ENCODE results near the gene IQSEC1. TPM values are rescaled to one million over a fixed set of nuclear protein-coding genes. Genes with fewer than 3 reads are reported as not detected.

IQSEC1 gene
- total RNA-seq, 4 donors from 2014 or later: 33.6 to 72.0 (median 55.9) TPM

DNA sequence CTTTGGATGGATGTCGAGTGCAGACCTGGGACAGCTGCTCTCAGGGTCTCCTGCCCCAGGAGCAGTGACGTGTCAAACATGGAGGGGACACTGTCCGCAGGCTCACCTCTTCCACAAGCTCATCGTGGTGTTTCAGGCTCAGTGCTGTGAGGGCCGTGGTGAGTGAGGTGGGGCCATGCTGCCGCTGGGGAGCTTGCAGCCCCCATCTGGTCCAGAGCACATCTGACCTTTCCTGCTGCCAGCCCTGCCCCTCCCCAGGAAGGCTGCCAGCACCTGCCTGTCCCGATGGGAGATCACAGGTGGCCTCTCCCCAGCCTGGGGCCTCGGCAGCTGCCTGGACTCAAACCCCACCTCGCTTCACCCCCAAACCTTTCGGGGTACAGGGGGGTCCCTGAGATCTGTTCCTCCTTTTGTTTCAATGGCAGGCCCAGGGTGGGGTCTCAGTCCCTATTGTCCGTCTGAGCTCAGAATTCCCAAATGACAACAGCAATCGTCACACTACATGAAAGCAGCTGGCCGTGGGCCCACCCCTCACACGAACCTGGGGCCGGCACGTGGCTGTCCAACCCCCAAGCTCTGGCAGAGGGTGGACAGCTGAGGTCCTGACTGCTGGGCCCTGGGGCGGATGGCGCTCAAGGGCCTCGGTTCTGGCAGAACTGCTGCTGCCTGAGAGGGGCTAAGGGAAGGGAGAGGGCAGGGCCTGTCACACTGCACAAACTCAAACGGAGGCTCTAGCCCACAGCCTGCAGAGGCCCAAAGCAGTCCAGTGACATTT is 166.9 kb downstream of the IQSEC1 start:
- DNase-seq (ENCODE audit: low spot score) (no peak), ATAC-seq (ENCODE audit: low FRiP score) (no peak)
- TF ChIP-seq, protein P1, sequence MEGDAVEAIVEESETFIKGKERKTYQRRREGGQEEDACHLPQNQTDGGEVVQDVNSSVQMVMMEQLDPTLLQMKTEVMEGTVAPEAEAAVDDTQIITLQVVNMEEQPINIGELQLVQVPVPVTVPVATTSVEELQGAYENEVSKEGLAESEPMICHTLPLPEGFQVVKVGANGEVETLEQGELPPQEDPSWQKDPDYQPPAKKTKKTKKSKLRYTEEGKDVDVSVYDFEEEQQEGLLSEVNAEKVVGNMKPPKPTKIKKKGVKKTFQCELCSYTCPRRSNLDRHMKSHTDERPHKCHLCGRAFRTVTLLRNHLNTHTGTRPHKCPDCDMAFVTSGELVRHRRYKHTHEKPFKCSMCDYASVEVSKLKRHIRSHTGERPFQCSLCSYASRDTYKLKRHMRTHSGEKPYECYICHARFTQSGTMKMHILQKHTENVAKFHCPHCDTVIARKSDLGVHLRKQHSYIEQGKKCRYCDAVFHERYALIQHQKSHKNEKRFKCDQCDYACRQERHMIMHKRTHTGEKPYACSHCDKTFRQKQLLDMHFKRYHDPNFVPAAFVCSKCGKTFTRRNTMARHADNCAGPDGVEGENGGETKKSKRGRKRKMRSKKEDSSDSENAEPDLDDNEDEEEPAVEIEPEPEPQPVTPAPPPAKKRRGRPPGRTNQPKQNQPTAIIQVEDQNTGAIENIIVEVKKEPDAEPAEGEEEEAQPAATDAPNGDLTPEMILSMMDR (IDR thresholded peaks at IDR 0.05): no peak

DNA sequence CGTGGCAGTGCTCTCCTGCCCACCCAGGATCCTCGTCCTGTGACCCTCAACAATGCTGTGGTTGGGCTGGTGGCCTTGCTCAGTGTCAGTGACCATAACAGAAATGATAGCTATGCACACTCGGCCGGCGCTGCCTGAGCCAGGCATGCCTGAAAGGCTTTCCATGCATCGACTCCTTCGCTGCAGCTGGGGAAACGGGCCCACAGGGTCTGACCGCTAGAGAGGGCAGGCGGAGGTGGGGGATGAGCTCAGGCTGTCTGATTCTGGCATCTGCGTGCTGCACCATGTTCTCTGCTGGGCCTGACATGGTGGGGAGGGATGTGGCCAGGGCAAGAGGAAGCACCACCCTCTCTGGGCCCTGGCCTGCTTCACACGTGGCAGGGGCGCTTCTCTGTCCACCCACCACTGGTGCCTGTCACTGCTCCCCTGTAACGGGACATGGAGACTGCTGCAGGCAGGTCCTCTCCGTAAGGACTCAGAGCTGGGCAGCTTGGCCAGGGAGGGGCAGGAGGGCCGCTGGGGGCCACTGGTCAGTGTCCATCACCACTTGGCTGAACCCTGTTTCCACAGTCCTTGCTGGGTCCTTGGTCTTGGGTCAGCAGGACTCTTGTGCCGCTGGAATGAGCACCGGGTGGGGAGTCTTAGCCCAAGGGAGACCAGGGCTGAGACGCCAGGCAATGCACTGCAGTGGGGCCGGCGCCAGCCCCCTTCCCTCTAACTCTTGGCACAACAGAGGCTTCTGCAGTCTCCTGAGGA is 167.7 kb downstream of the IQSEC1 start:
- ATAC-seq (ENCODE audit: low FRiP score) (no peak), DNase-seq (ENCODE audit: low spot score) (no peak)
- TF ChIP-seq, protein P1 (IDR thresholded peaks at IDR 0.05): no peak

DNA sequence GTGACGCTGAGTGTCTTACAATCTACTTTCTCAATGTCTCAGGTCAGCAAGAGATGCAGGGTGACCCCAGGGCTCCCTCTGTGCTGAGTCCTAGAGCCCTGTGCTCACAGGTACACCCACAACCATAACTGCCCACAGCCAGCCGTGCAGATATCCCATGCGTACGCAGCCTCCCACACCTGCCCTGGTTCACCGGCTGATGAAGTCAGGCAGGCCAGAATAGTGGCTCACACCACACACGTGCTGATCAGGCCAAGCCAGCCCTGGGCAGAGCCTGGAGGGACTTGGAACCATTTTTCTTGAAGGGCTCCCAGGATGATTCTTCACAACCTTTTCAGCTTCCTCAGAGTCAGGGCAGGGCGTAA is 168.3 kb downstream of the IQSEC1 start:
- DNase-seq (ENCODE audit: low spot score) (no peak), ATAC-seq (ENCODE audit: low FRiP score) (no peak)
- TF ChIP-seq, protein P1 (IDR thresholded peaks at IDR 0.05): no peak

DNA sequence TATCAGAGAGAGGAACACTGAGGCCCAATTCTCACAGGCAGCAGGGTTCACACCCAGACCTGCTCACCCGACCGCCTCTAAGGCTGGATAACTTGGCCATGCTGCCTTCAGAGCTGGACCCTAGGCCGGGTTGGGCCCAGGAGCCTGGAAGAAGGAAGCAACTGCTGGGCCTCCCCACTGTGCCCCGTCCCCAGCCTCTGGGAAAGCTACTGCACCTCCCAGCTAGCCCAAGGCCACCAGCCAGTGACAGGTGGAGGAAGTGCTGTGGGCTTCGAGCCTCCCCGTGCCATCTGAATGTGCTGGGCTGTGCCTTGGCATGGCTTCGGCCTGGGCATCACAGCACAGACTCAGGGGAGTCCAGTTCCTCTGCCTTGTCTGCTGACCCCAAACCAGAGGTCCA is 169.3 kb downstream of the IQSEC1 start:
- DNase-seq (ENCODE audit: low spot score) (no peak), ATAC-seq (ENCODE audit: low FRiP score) (no peak)
- TF ChIP-seq, protein P1 (IDR thresholded peaks at IDR 0.05): no peak

DNA sequence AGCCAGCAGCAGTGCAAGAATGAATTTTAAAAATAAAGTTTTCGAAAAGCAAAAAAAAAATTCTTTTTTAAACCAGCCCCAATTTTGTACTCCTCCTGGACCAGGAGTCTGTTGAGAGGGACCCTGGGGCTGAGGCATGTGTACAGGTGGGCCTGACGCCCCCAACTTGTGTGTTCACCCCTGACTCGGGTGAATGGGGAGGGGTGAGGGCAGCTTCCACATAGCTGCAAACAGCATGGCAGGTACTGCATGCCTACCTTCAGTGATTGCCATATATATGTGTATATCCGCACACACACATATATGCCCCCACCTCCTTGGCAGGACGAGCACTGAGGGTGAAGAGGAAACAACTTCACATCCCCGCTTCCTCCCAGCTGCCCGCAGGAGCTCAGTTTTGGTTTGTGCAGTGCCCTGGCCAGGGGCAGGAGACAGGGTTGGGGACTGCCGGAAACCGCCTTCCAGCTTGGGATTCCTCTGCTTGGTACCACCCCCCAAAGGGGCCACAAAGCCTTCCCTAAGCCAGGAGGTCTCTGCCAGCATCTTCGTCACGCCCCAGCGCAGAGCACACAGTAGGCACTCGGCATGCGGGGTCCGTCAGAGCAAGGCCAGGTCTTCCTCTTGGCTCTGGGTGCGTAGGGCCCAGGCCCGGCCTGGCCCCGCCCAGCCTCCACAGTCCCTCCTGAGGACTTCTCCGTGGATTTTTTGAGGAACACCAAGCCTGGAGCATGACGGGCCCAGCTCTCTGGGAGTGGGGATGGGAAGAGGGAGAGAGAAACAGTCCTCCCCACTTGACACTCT is 170.0 kb downstream of the IQSEC1 start:
- no peak for ATAC-seq (ENCODE audit: low FRiP score)
- TF ChIP-seq, protein P1 (IDR thresholded peaks at IDR 0.05): no peak
- no peak for DNase-seq (ENCODE audit: low spot score)

DNA sequence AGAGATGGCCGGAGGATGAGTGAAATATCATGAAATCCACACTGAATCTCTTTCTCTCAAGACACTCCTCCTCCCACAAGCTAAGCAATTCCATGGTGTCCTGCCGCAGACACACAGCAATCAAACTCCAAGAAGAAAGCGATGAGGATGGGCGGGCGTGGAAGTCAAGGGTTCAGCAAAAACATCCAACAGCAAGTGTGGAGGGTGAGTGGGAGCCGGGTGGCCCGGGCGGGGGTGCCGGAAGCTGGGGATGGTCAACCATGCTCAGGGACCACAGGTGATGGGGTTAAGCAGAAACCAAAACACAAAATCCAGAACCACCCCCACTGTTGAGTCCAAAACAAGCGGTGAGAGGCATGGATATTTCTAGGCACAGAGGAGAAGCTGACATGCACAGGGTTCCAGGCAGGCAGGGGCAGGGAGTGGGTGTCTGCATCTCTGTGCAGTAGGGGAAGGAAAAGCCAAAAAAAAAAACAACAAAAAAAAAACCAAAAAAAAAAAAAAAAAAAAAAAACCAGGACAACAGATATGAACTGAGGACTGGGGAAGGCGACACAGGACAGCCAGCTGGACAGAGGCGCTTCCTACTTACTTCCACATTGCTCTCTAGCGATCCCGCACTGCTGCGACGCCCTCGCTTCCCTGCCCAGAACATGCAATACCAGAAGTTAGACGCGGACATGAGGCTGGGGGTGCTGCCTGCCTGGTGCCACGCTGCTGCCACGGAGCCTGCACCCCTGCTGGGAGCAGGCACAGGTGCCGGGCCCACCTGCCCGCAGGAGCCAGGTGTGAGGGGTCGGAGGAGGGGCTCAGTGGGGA is 170.8 kb downstream of the IQSEC1 start:
- TF ChIP-seq, protein P1 (IDR thresholded peaks at IDR 0.05): no peak
- ATAC-seq (ENCODE audit: low FRiP score) (no peak), DNase-seq (ENCODE audit: low spot score) (no peak)

All from omental fat pad (tissue), 4 donors.